H9 (cell line): Measurements from ENCODE around the gene SLC45A1. TPM values are rescaled to one million over a fixed set of nuclear protein-coding genes. Genes with fewer than 3 reads are reported as not detected.

ENCODE experiments used
- DNase-seq: peaks from one replicate; pipeline ENCODE4 v3.0.0-alpha.2; 2017
- H2AFZ ChIP-seq: one replicate; pipeline ENCODE4 v1.6.1; 2013; ENCODE audit warnings: mild to moderate bottlenecking, low read length, control low read depth, moderate library complexity
- H2AK5ac ChIP-seq: 2 replicates; pipeline ENCODE4 v1.6.1; 2013; ENCODE audit warnings: low read length, control low read depth, mixed read lengths; ENCODE audit not compliant: insufficient read length
- H2BK120ac ChIP-seq: one replicate; pipeline ENCODE4 v1.6.1; 2013; ENCODE audit warnings: low read depth, mild to moderate bottlenecking, low read length, control low read depth, inconsistent platforms; ENCODE audit not compliant: poor library complexity, severe bottlenecking
- H2BK12ac ChIP-seq: 2 replicates; pipeline ENCODE4 v1.6.1; 2013; ENCODE audit warnings: low read length, control low read depth, mixed read lengths, low read depth; ENCODE audit not compliant: insufficient read length
- H2BK15ac ChIP-seq: 2 replicates; pipeline ENCODE4 v1.6.1; 2013; ENCODE audit warnings: low read depth, low read length, control low read depth
- H2BK20ac ChIP-seq: one replicate; pipeline ENCODE4 v1.6.1; 2013; ENCODE audit warnings: low read depth, mild to moderate bottlenecking, low read length, control low read depth, inconsistent platforms; ENCODE audit not compliant: poor library complexity, severe bottlenecking
- H2BK5ac ChIP-seq: 2 replicates; pipeline ENCODE4 v1.6.1; 2013; ENCODE audit warnings: low read length, control low read depth, mixed read lengths; ENCODE audit not compliant: insufficient read length
- H3K14ac ChIP-seq: 2 replicates; pipeline ENCODE4 v1.6.1; 2013; ENCODE audit warnings: low read length, control low read depth; ENCODE audit not compliant: insufficient read depth
- H3K18ac ChIP-seq: 2 replicates; pipeline ENCODE4 v1.6.1; 2013; ENCODE audit warnings: low read depth, mild to moderate bottlenecking, mixed read lengths, low read length, control low read depth; ENCODE audit not compliant: insufficient read length
- H3K23ac ChIP-seq: 2 replicates; pipeline ENCODE4 v1.6.1; 2013; ENCODE audit warnings: low read length, control low read depth, mixed read lengths, low read depth; ENCODE audit not compliant: insufficient read length
- H3K23me2 ChIP-seq: 2 replicates; pipeline ENCODE4 v1.6.1; 2013; ENCODE audit warnings: low read depth, mild to moderate bottlenecking, mixed read lengths, low read length, control low read depth; ENCODE audit not compliant: insufficient read length, poor library complexity, severe bottlenecking
- H3K27ac ChIP-seq: 2 replicates; pipeline ENCODE4 v1.5.1; 2013; ENCODE audit warnings: low read length, control low read depth, mixed read lengths, low read depth; ENCODE audit not compliant: insufficient read length
- H3K27me3 ChIP-seq: 2 replicates; pipeline ENCODE4 v1.6.1; 2013; ENCODE audit warnings: low read length, control low read depth, inconsistent platforms; ENCODE audit not compliant: insufficient read depth
- H3K4ac ChIP-seq: 2 replicates; pipeline ENCODE4 v1.6.1; 2013; ENCODE audit warnings: low read depth, mild to moderate bottlenecking, control low read depth, inconsistent platforms, low read length, moderate library complexity
- H3K4me1 ChIP-seq: 2 replicates; pipeline ENCODE4 v1.6.1; 2013; ENCODE audit warnings: low read length, control low read depth, inconsistent platforms; ENCODE audit not compliant: insufficient read depth
- H3K4me2 ChIP-seq: 2 replicates; pipeline ENCODE4 v1.6.1; 2013; ENCODE audit warnings: low read length, control low read depth, mixed read lengths; ENCODE audit not compliant: insufficient read length, insufficient read depth
- H3K56ac ChIP-seq: 2 replicates; pipeline ENCODE4 v1.6.1; 2013; ENCODE audit warnings: low read depth, mild to moderate bottlenecking, mixed read lengths, low read length, control low read depth; ENCODE audit not compliant: insufficient read length
- H3K79me1 ChIP-seq: 2 replicates; pipeline ENCODE4 v1.6.1; 2013; ENCODE audit warnings: low read depth, mild to moderate bottlenecking, moderate library complexity, low read length, control low read depth, inconsistent platforms; ENCODE audit not compliant: insufficient read depth, poor library complexity, severe bottlenecking
- H3K79me2 ChIP-seq: 2 replicates; pipeline ENCODE4 v1.6.1; 2013; ENCODE audit warnings: low read length, control low read depth, inconsistent platforms; ENCODE audit not compliant: insufficient read depth
- H3K9ac ChIP-seq: 2 replicates; pipeline ENCODE4 v1.6.1; 2013; ENCODE audit warnings: low read length, control low read depth, mixed read lengths; ENCODE audit not compliant: insufficient read length; ENCODE audit errors: extremely low read depth
- H3K9me3 ChIP-seq: one replicate; pipeline ENCODE4 v1.6.1; 2013; ENCODE audit warnings: low read depth, low read length, inconsistent platforms; ENCODE audit not compliant: control insufficient read depth
- H3T11ph ChIP-seq: one replicate; pipeline ENCODE4 v1.6.1; 2013; ENCODE audit warnings: mild to moderate bottlenecking, low read length, control low read depth, inconsistent platforms
- H4K20me1 ChIP-seq: one replicate; pipeline ENCODE4 v1.6.1; 2013; ENCODE audit not compliant: control insufficient read depth, insufficient read length, insufficient read depth
- H4K5ac ChIP-seq: 2 replicates; pipeline ENCODE4 v1.6.1; 2013; ENCODE audit warnings: low read depth, mild to moderate bottlenecking, mixed read lengths, low read length, control low read depth; ENCODE audit not compliant: insufficient read length
- H4K8ac ChIP-seq: replicated peaks from 2 replicates; pipeline ENCODE4 v1.6.1; 2013; ENCODE audit warnings: low read length, control low read depth, mixed read lengths, low read depth; ENCODE audit not compliant: insufficient read length
- H4K91ac ChIP-seq: 2 replicates; pipeline ENCODE4 v1.6.1; 2013; ENCODE audit warnings: low read depth, mild to moderate bottlenecking, moderate library complexity, mixed read lengths, low read length, control low read depth; ENCODE audit not compliant: insufficient read length
- H3K27ac Mint-ChIP-seq, 3 experiments: 2 replicates in 2 of 3; 3 replicates in 1 of 3; pipeline ENCODE4 v1.8.0; 2020 to 2021; ENCODE audit warnings: mixed read lengths in 3 of 3, mild to moderate bottlenecking in 1 of 3, moderate library complexity in 1 of 3
- H3K27me3 Mint-ChIP-seq: 2 replicates; pipeline ENCODE4 v1.8.0; 2021; ENCODE audit warnings: low read depth, mild to moderate bottlenecking, moderate library complexity, mixed read lengths
- H3K36me3 Mint-ChIP-seq, 3 experiments: 2 replicates in 2 of 3; 3 replicates in 1 of 3; pipeline ENCODE4 v1.8.0; 2020 to 2021; ENCODE audit warnings: low read depth in 3 of 3, mixed read lengths in 3 of 3; ENCODE audit not compliant: insufficient read depth in 1 of 3
- H3K4me1 Mint-ChIP-seq, 2 experiments: 2 replicates each; pipeline ENCODE4 v1.8.0; 2020; ENCODE audit warnings: mixed read lengths in 2 of 2
- H3K4me3 Mint-ChIP-seq, 2 experiments: 2 replicates in 1 of 2; 3 replicates in 1 of 2; pipeline ENCODE4 v1.8.0; 2020 to 2021; ENCODE audit warnings: mild to moderate bottlenecking in 2 of 2, mixed read lengths in 2 of 2, moderate library complexity in 1 of 2
- H3K9me3 Mint-ChIP-seq, 2 experiments: 2 replicates in 1 of 2; 3 replicates in 1 of 2; pipeline ENCODE4 v1.8.0; 2020; ENCODE audit warnings: mild to moderate bottlenecking in 2 of 2, mixed read lengths in 2 of 2, moderate library complexity in 1 of 2
- WGBS: extraction: QIAGEN DNeasy Blood & Tissue Kit; methylation state at CpG from one replicate; pipeline ENCODE4 v1.1.7; 2013; ENCODE audit warnings: missing lambda C conversion rate, low lambda C conversion rate, mixed read lengths; ENCODE audit not compliant: insufficient read length; ENCODE audit errors: extremely low coverage; 5-methylcytosine and 5-hydroxymethylcytosine counted together
- total RNA-seq: library from RNA; stranded (reverse); gene quantifications from 2 replicates; pipeline ENCODE4 v1.2.1, GENCODE V29; 2021
- TF ChIP-seq, protein P1 (sequence below): fragments of 200-600 bp; sonication (generic); conservative IDR thresholded peaks from 3 replicates; pipeline ENCODE4 v1.8.0; 2021; ENCODE audit warnings: antibody characterized with exemption, mild to moderate bottlenecking

Gene SLC45A1
- total RNA-seq, 1 experiment from 2014 or later, result 0.63 TPM

DNA sequence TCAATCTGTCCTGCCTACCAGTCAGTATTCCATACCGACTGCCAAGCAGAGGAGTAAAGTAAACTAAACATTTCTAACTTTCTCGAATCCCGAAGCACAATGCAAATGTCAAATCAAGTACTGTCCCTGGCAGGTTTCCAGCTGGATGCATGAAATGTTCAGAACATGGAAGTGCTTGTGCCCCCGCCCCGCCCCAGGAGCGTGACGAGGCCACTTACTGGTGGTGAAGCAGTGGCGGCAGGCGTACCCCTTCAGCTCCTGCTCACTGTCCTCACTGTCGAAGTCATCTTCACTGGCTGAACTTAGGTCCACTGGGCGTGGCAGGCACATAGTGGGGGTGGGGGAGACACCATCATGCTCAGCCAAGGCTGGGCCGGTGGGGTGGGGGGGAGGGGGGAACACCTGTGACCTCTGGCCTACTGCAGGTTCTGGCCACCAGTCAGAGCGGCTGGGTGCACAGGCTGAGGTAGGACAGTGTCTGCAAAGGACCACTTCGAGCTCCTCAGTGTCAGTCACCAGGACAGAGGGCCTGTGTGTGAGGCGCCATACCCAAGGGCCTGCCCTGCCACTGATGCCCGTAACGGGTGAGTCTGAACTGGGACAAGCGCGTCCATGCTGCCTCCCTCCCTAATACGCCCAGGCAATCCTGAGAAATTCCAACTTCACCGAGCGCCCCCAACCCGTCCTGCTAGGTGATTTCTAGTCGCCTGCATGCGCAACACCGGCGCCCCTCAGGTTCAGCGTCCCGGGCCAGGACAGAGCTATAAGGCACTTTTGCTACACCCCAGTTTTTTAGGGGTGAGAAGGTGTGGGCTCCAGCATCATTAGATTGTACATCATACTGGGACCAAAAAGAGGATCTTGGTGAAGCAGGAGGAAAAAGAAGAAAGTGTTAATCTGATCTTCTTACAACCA lies 46.9 kb downstream of the SLC45A1 start:
- Histone ChIP-seq H3K18ac (no peak overlapping the region), H2BK5ac (no peak overlapping the region), H4K8ac (no peak overlapping the region), H3K27me3 (no peaks in the 10 kb centered on the region), H4K20me1 (no peaks in the 10 kb centered on the region), H3K23me2 (no peaks in the 10 kb centered on the region), H3K4me2 (no peak overlapping the region), H3K79me2 (no peaks in the 10 kb centered on the region), H3K14ac (no peak overlapping the region), H2BK20ac (no peak overlapping the region), H3K9me3 (no peaks in the 10 kb centered on the region), H3K56ac (no peak overlapping the region), H2AK5ac (no peak overlapping the region), H3K4ac (no peak overlapping the region), H4K5ac (no peak overlapping the region), H3K4me1 (no peaks in the 10 kb centered on the region), H2BK15ac (no peak overlapping the region), H3T11ph (no peak overlapping the region), H3K9ac (no peak overlapping the region), H2BK12ac (no peak overlapping the region), H3K79me1 (no peaks in the 10 kb centered on the region), H3K27ac (no peak overlapping the region), H3K23ac (no peak overlapping the region), H4K91ac (no peak overlapping the region), H2AFZ (no peak overlapping the region), H2BK120ac (no peak overlapping the region)
- H3K27ac Mint-ChIP-seq, result peak overlapping the region; percentile 39 to 97 (median 81); a peak in 3 of 7 replicates
- H3K4me3 Mint-ChIP-seq, result no peak overlapping the region; a peak in 1 of 5 replicates
- no peaks in the 10 kb centered on the region for H3K27me3 Mint-ChIP-seq
- H3K9me3 Mint-ChIP-seq, result no peaks in the 10 kb centered on the region
- peaks cover 17 to 22% of the 10 kb centered on the region in 2 experiments for H3K4me1 Mint-ChIP-seq
- no CpG with 5 or more reads among the region's 29 CpGs for WGBS
- DNase-seq, result no peak
- TF ChIP-seq, protein P1, sequence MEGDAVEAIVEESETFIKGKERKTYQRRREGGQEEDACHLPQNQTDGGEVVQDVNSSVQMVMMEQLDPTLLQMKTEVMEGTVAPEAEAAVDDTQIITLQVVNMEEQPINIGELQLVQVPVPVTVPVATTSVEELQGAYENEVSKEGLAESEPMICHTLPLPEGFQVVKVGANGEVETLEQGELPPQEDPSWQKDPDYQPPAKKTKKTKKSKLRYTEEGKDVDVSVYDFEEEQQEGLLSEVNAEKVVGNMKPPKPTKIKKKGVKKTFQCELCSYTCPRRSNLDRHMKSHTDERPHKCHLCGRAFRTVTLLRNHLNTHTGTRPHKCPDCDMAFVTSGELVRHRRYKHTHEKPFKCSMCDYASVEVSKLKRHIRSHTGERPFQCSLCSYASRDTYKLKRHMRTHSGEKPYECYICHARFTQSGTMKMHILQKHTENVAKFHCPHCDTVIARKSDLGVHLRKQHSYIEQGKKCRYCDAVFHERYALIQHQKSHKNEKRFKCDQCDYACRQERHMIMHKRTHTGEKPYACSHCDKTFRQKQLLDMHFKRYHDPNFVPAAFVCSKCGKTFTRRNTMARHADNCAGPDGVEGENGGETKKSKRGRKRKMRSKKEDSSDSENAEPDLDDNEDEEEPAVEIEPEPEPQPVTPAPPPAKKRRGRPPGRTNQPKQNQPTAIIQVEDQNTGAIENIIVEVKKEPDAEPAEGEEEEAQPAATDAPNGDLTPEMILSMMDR, result no peak
- peaks cover 40 to 57% (median 51%) of the 10 kb centered on the region in 3 experiments for H3K36me3 Mint-ChIP-seq
